C4-2B (cell line): Measurements from ENCODE around the gene SLC7A6OS.

Source experiments
- CTCF ChIP-seq: fragments of 450-650 bp; conservative IDR thresholded peaks from 2 replicates; pipeline ENCODE4 v1.5.1; 2017; ENCODE audit warnings: mild to moderate bottlenecking
- ZFX ChIP-seq: fragments of 450-650 bp; IDR thresholded peaks from 2 replicates; pipeline ENCODE4 v1.6.1; 2017

DNA sequence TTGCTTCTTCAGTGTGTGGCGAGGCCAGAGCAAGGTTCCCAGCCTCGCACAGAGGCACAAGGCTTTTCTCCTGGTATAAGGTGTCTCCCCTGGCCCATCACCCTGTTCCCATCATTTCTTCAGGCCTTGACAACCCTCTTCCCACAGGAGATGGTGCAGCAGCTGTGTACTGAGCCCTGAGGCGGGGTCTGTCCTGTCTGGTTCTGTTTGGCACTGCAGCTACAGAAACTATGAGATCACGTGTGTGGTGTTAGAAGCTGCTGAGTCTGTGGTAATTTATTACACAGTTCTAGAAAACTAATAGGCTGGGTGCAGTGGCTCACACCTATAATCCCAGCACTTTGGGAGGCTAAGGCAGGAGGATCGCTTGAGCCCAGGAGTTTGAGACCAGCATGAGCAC is 58.4 kb downstream of the SLC7A6OS start:
- TF ChIP-seq CTCF (no peak), ZFX (no peak)
